Activated naive CD4-positive, alpha-beta T cell treated with anti-CD3 and anti-CD28 coated beads for 36 hours (primary cell): Measurements from ENCODE around the gene RYR1. TPM values are rescaled to one million over a fixed set of nuclear protein-coding genes. Genes with fewer than 3 reads are reported as not detected.

Experiments
- CTCF ChIA-PET: fragments of 350-600 bp; sonication (Branson Sonifier 250); formaldehyde crosslinking; loops from one replicate; lab custom pipeline; 2021; ENCODE audit warnings: antibody characterized with exemption; lab: Charles Lee
- DNase-seq: peaks from one replicate; pipeline ENCODE4 v3.0.0-alpha.2; 2020
- H3K27ac Mint-ChIP-seq: one replicate; pipeline ENCODE4 v1.8.0; 2021; ENCODE audit warnings: mild to moderate bottlenecking, mixed read lengths
- H3K27me3 Mint-ChIP-seq: one replicate; pipeline ENCODE4 v1.8.0; 2021; ENCODE audit warnings: low read depth, mixed read lengths
- H3K36me3 Mint-ChIP-seq: one replicate; pipeline ENCODE4 v1.8.0; 2021; ENCODE audit warnings: low read depth, mixed read lengths
- H3K4me1 Mint-ChIP-seq: one replicate; pipeline ENCODE4 v1.8.0; 2021; ENCODE audit warnings: low read depth, mixed read lengths
- H3K4me3 Mint-ChIP-seq: one replicate; pipeline ENCODE4 v1.8.0; 2021; ENCODE audit warnings: mild to moderate bottlenecking, moderate library complexity, mixed read lengths
- H3K9me3 Mint-ChIP-seq: one replicate; pipeline ENCODE4 v1.8.0; 2021; ENCODE audit warnings: mixed read lengths
- intact Hi-C: fragments of 100-400 bp; cut with micrococcal nuclease; formaldehyde crosslinking; loops from one replicate; pipeline ENCODE4 v1.15.1; 2023
- total RNA-seq, 2 experiments: library from RNA; stranded (reverse); gene quantifications; one replicate each; pipeline ENCODE4 v1.2.3, GENCODE V29; 2021

Gene RYR1
- total RNA-seq, 2 experiments from 2014 or later: 0.96 to 1.6 TPM

- peaks cover 18% of the 10 kb centered on the region for H3K27me3 Mint-ChIP-seq
- peaks cover 8% of the 10 kb centered on the region for H3K36me3 Mint-ChIP-seq
- DNase-seq: no peak
- H3K4me3 Mint-ChIP-seq: peak overlapping the region; percentile 43
- CTCF ChIA-PET: interaction anchor here (0.5 to 1.0 kb wide), 2 partner anchors 13 to 374 kb away, joined by 3 read pairs; partner anchors contain the start of gene FAM98C
- H3K9me3 Mint-ChIP-seq: no peaks in the 10 kb centered on the region
- H3K4me1 Mint-ChIP-seq: peaks cover 24% of the 10 kb centered on the region
- H3K27ac Mint-ChIP-seq: no peak overlapping the region
- intact Hi-C loops: loop anchor here (10.0 kb wide), 1 partner anchor 485 kb away; the partner anchor contains the start of genes SIPA1L3 and WDR87
These were observed 44.2 kb upstream of the RYR1 start for GRCh38 chr19:38389101-38389925.

- Mint-ChIP-seq H3K4me3 (no peak overlapping the region), H3K27me3 (peaks cover 18% of the 10 kb centered on the region), H3K36me3 (peaks cover 3% of the 10 kb centered on the region), H3K9me3 (no peaks in the 10 kb centered on the region), H3K4me1 (peaks cover 27% of the 10 kb centered on the region), H3K27ac (no peak overlapping the region)
- CTCF ChIA-PET: interaction anchor here (1.0 kb wide), 1 partner anchor 12 kb away, joined by 3 read pairs; the partner anchor contains the start of gene FAM98C
- intact Hi-C loops: loop anchor here (10.0 kb wide), 2 partner anchors 165 to 485 kb away; partner anchors contain the start of genes DPF1, SIPA1L3 and WDR87
- DNase-seq: no peak
These were observed 43.2 kb upstream of the RYR1 start for GRCh38 chr19:38389957-38390924.

- peaks cover 3% of the 10 kb centered on the region for H3K36me3 Mint-ChIP-seq
- intact Hi-C loops: loop anchor here (10.0 kb wide), 1 partner anchor 167 kb away; the partner anchor contains the start of gene DPF1
- CTCF ChIA-PET: interaction anchor here (1.0 kb wide), 1 partner anchor 148 kb away, joined by 3 read pairs; no protein-coding TSS in a partner anchor
- H3K4me3 Mint-ChIP-seq: no peak overlapping the region
- peaks cover 25% of the 10 kb centered on the region for H3K4me1 Mint-ChIP-seq
- peaks cover 18% of the 10 kb centered on the region for H3K27me3 Mint-ChIP-seq
- DNase-seq: no peak
- no peak overlapping the region for H3K27ac Mint-ChIP-seq
- no peaks in the 10 kb centered on the region for H3K9me3 Mint-ChIP-seq
These were observed 41.5 kb upstream of the RYR1 start for GRCh38 chr19:38391911-38392464.

- Mint-ChIP-seq H3K27me3 (peaks cover 14% of the 10 kb centered on the region), H3K36me3 (no peaks in the 10 kb centered on the region), H3K4me1 (peaks cover 20% of the 10 kb centered on the region), H3K9me3 (no peaks in the 10 kb centered on the region), H3K4me3 (no peak overlapping the region), H3K27ac (no peak overlapping the region)
- DNase-seq: no peak
- CTCF ChIA-PET: interaction anchor here (0.6 to 1.0 kb wide), 2 partner anchors 31 to 149 kb away, joined by 3 read pairs; no protein-coding TSS in a partner anchor
- intact Hi-C loops: loop anchor here (10.0 kb wide), 1 partner anchor 168 kb away; the partner anchor contains the start of gene DPF1
These were observed 40.7 kb upstream of the RYR1 start for GRCh38 chr19:38392707-38393308.

GRCh38 chr19:38394488-38394887 lies 39.0 kb upstream of the RYR1 start:
- Mint-ChIP-seq H3K36me3 (no peaks in the 10 kb centered on the region), H3K4me1 (peaks cover 11% of the 10 kb centered on the region), H3K27ac (no peak overlapping the region), H3K9me3 (no peaks in the 10 kb centered on the region), H3K27me3 (peaks cover 7% of the 10 kb centered on the region), H3K4me3 (peak overlapping the region; percentile 62)
- CTCF ChIA-PET: interaction anchor here (0.6 to 1.9 kb wide), 3 partner anchors 9 to 1075 kb away, joined by 3 to 6 read pairs (median 3); partner anchors contain the start of gene FAM98C
- DNase-seq: peak; percentile 82
- intact Hi-C loops: loop anchor here (10.0 kb wide), 1 partner anchor 170 kb away; the partner anchor contains the start of gene DPF1

GRCh38 chr19:38395381-38396114 lies 37.9 kb upstream of the RYR1 start:
- CTCF ChIA-PET: interaction anchor here (1.2 to 1.9 kb wide), 3 partner anchors 8 to 152 kb away, joined by 3 to 6 read pairs (median 5); partner anchors contain the start of genes FAM98C and PSMD8

GRCh38 chr19:38399081-38399480 lies 34.4 kb upstream of the RYR1 start:
- peaks cover 16% of the 10 kb centered on the region for H3K4me1 Mint-ChIP-seq
- no peaks in the 10 kb centered on the region for H3K27me3 Mint-ChIP-seq
- CTCF ChIA-PET: interaction anchor here (1.2 kb wide), 1 partner anchor 235 kb away, joined by 3 read pairs; no protein-coding TSS in a partner anchor
- H3K9me3 Mint-ChIP-seq: no peaks in the 10 kb centered on the region
- no peaks in the 10 kb centered on the region for H3K36me3 Mint-ChIP-seq
- H3K4me3 Mint-ChIP-seq: no peak overlapping the region
- DNase-seq: no peak
- intact Hi-C loops: loop anchor here (10.0 kb wide), 1 partner anchor 174 kb away; the partner anchor contains the start of gene DPF1
- H3K27ac Mint-ChIP-seq: no peak overlapping the region

More at GRCh38 chr19:38395381-38396114, 37.9 kb upstream of the RYR1 start:
- Mint-ChIP-seq H3K27ac (no peak overlapping the region), H3K27me3 (peaks cover 2% of the 10 kb centered on the region), H3K36me3 (no peaks in the 10 kb centered on the region), H3K4me3 (peak overlapping the region; percentile 62), H3K9me3 (no peaks in the 10 kb centered on the region), H3K4me1 (peaks cover 9% of the 10 kb centered on the region)
- DNase-seq: peak; percentile 49
- intact Hi-C loops: loop anchor here (1.0 to 10.0 kb wide), 2 partner anchors 8 to 171 kb away; partner anchors contain the start of gene DPF1

GRCh38 chr19:38399537-38399936 lies 34.0 kb upstream of the RYR1 start:
- CTCF ChIA-PET: interaction anchor here (0.7 to 1.2 kb wide), 2 partner anchors 173 to 235 kb away, joined by 3 read pairs; no protein-coding TSS in a partner anchor
- no peak for DNase-seq
- H3K27me3 Mint-ChIP-seq: no peaks in the 10 kb centered on the region

GRCh38 chr19:38400361-38400760 lies 33.1 kb upstream of the RYR1 start:
- no peaks in the 10 kb centered on the region for H3K9me3 Mint-ChIP-seq
- intact Hi-C loops: loop anchor here (10.0 kb wide), 1 partner anchor 434 kb away; the partner anchor contains the start of gene ECH1
- peaks cover 20% of the 10 kb centered on the region for H3K4me1 Mint-ChIP-seq
- no peak overlapping the region for H3K27ac Mint-ChIP-seq
- no peak for DNase-seq
- CTCF ChIA-PET: interaction anchor here (1.2 kb wide), 1 partner anchor 234 kb away, joined by 3 read pairs; no protein-coding TSS in a partner anchor
- H3K36me3 Mint-ChIP-seq: peaks cover 3% of the 10 kb centered on the region
- no peaks in the 10 kb centered on the region for H3K27me3 Mint-ChIP-seq
- H3K4me3 Mint-ChIP-seq: no peak overlapping the region

More at GRCh38 chr19:38399537-38399936, 34.0 kb upstream of the RYR1 start:
- Mint-ChIP-seq H3K4me3 (no peak overlapping the region), H3K9me3 (no peaks in the 10 kb centered on the region), H3K4me1 (peaks cover 18% of the 10 kb centered on the region), H3K36me3 (no peaks in the 10 kb centered on the region), H3K27ac (no peak overlapping the region)
- intact Hi-C loops: loop anchor here (10.0 kb wide), 1 partner anchor 175 kb away; the partner anchor contains the start of gene DPF1

GRCh38 chr19:38401148-38401547 lies 32.3 kb upstream of the RYR1 start:
- intact Hi-C loops: loop anchor here (10.0 kb wide), 1 partner anchor 434 kb away; the partner anchor contains the start of gene ECH1
- no peaks in the 10 kb centered on the region for H3K27me3 Mint-ChIP-seq
- peaks cover 20% of the 10 kb centered on the region for H3K4me1 Mint-ChIP-seq
- DNase-seq: no peak
- no peak overlapping the region for H3K4me3 Mint-ChIP-seq
- no peak overlapping the region for H3K27ac Mint-ChIP-seq
- peaks cover 5% of the 10 kb centered on the region for H3K36me3 Mint-ChIP-seq
- H3K9me3 Mint-ChIP-seq: no peaks in the 10 kb centered on the region
- CTCF ChIA-PET: no interaction called here
